H1 (cell line): ENCODE measurements around the gene PKD1. TPM values are rescaled to one million over a fixed set of nuclear protein-coding genes. Genes with fewer than 3 reads are reported as not detected.

ENCODE experiments used
- CTCF ChIA-PET: fragments of 300-600 bp; sonication (Branson Sonifier 250); formaldehyde crosslinking; loops from one replicate; lab custom pipeline; 2021; ENCODE audit not compliant: partially characterized antibody; lab: Charles Lee
- POLR2A ChIA-PET: fragments of 300-600 bp; sonication (Branson Sonifier 250); formaldehyde crosslinking; loops from one replicate; lab custom pipeline; 2021; ENCODE audit warnings: inconsistent platforms; ENCODE audit not compliant: partially characterized antibody; lab: Charles Lee
- DNase-seq, 2 experiments: peaks; one replicate each; pipeline versions ENCODE4 v3.0.0 to v3.0.0-alpha.2; 2010 to 2022; ENCODE audit warnings: low spot score in 2 of 2, low read depth in 1 of 2, mixed read lengths in 1 of 2
- FAIRE-seq: peaks from 2 replicates; lab custom pipeline; 2011; peaks lifted over from hg19 to GRCh38; lab: Jason Lieb, UNC
- H2AFZ ChIP-seq: 2 replicates; pipeline ENCODE4 v1.8.1; 2012; ENCODE audit warnings: low read length, inconsistent platforms
- H2AK5ac ChIP-seq: 2 replicates; pipeline ENCODE4 v1.6.1; 2013; ENCODE audit warnings: low read depth, low read length
- H2BK120ac ChIP-seq: replicated peaks from 2 replicates; pipeline ENCODE3; 2013; ENCODE audit warnings: low read depth, low read length, inconsistent platforms
- H2BK12ac ChIP-seq: 2 replicates; pipeline ENCODE4 v1.6.1; 2013; ENCODE audit warnings: low read depth, low read length
- H2BK15ac ChIP-seq: 2 replicates; pipeline ENCODE4 v1.6.1; 2013; ENCODE audit warnings: low read length
- H2BK20ac ChIP-seq: 2 replicates; pipeline ENCODE4 v1.6.1; 2013; ENCODE audit warnings: low read length
- H2BK5ac ChIP-seq: 2 replicates; pipeline ENCODE4 v1.6.1; 2013; ENCODE audit warnings: low read depth, low read length
- H3K14ac ChIP-seq: 2 replicates; pipeline ENCODE4 v1.6.1; 2013; ENCODE audit warnings: inconsistent platforms; ENCODE audit not compliant: insufficient read length
- H3K18ac ChIP-seq: 2 replicates; pipeline ENCODE4 v1.6.1; 2013; ENCODE audit warnings: low read length; ENCODE audit errors: extremely low read depth
- H3K23ac ChIP-seq: 2 replicates; pipeline ENCODE4 v1.6.1; 2013; ENCODE audit warnings: inconsistent platforms; ENCODE audit not compliant: insufficient read length
- H3K23me2 ChIP-seq: 2 replicates; pipeline ENCODE4 v1.6.1; 2013; ENCODE audit warnings: low read depth, low read length
- H3K27ac ChIP-seq: 2 replicates; pipeline ENCODE4 v1.6.1; 2011; ENCODE audit warnings: low read depth, low read length, inconsistent platforms
- H3K27me3 ChIP-seq, 4 experiments: replicated peaks in 1 of 4; 1 replicate in 1 of 4; 2 replicates in 3 of 4; pipeline versions ENCODE4 v1.6.1 to v1.8.1; 2011 to 2013; ENCODE audit warnings: low read length in 3 of 4, mild to moderate bottlenecking in 3 of 4, inconsistent platforms in 2 of 4, mixed read lengths in 2 of 4, moderate library complexity in 1 of 4; ENCODE audit not compliant: control insufficient read depth in 3 of 4, insufficient read depth in 3 of 4; ENCODE audit errors: extremely low read depth in 1 of 4
- H3K36me3 ChIP-seq, 4 experiments: 2 replicates each; pipeline versions ENCODE4 v1.6.1 to v1.8.1; 2011 to 2013; ENCODE audit warnings: mild to moderate bottlenecking in 4 of 4, low read length in 3 of 4, moderate library complexity in 2 of 4, control low read depth in 1 of 4, inconsistent platforms in 1 of 4; ENCODE audit not compliant: insufficient read depth in 4 of 4, control insufficient read depth in 2 of 4
- H3K4ac ChIP-seq: replicated peaks from 2 replicates; pipeline ENCODE3; 2013; ENCODE audit warnings: low read length, low read depth, mixed read lengths, inconsistent platforms; ENCODE audit not compliant: insufficient read length
- H3K4me1 ChIP-seq, 4 experiments: replicated peaks in 1 of 4; 1 replicate in 1 of 4; 2 replicates in 3 of 4; pipeline versions ENCODE4 v1.6.1 to v1.8.1; 2011 to 2013; ENCODE audit warnings: low read length in 3 of 4, inconsistent platforms in 2 of 4, mixed read lengths in 1 of 4; ENCODE audit not compliant: insufficient read depth in 4 of 4, control insufficient read depth in 3 of 4
- H3K4me2 ChIP-seq, 2 experiments: 2 replicates each; pipeline versions ENCODE4 v1.6.1 to v1.8.1; 2011 to 2013; ENCODE audit warnings: low read depth in 2 of 2, low read length in 2 of 2, control low read depth in 1 of 2, inconsistent platforms in 1 of 2, mild to moderate bottlenecking in 1 of 2; ENCODE audit not compliant: insufficient read depth in 1 of 2
- H3K4me3 ChIP-seq, 4 experiments: fragments of 200-600, 300-600 bp in 1 of 4; sonication (generic), shearing (Covaris generic), sonication (Bioruptor Twin) in 1 of 4; 2 replicates each; pipeline versions ENCODE4 v1.5.1 to v1.8.1; 2011 to 2016; ENCODE audit warnings: low read length in 4 of 4, low read depth in 3 of 4, control low read depth in 2 of 4, inconsistent platforms in 2 of 4, mild to moderate bottlenecking in 2 of 4, mixed read lengths in 1 of 4, moderate library complexity in 1 of 4; ENCODE audit not compliant: insufficient read depth in 2 of 4; ENCODE audit errors: extremely low read depth in 1 of 4
- H3K56ac ChIP-seq: replicated peaks from 2 replicates; pipeline ENCODE3; 2013; ENCODE audit warnings: low read depth, mild to moderate bottlenecking, mixed read lengths, low read length, inconsistent platforms; ENCODE audit not compliant: insufficient read length
- H3K79me1 ChIP-seq: 2 replicates; pipeline ENCODE4 v1.6.1; 2013; ENCODE audit warnings: low read depth, low read length, control low read depth
- H3K79me2 ChIP-seq, 2 experiments: 2 replicates each; pipeline versions ENCODE4 v1.6.1 to v1.8.1; 2012 to 2013; ENCODE audit warnings: low read length in 2 of 2, mild to moderate bottlenecking in 2 of 2, inconsistent platforms in 1 of 2; ENCODE audit not compliant: insufficient read depth in 2 of 2, control insufficient read depth in 1 of 2
- H3K9ac ChIP-seq, 4 experiments: replicated peaks in 1 of 4; 1 replicate in 1 of 4; 2 replicates in 3 of 4; pipeline versions ENCODE4 v1.6.1 to v1.8.1; 2011 to 2013; ENCODE audit warnings: low read depth in 3 of 4, low read length in 3 of 4, control low read depth in 2 of 4, mild to moderate bottlenecking in 2 of 4, moderate library complexity in 2 of 4, inconsistent platforms in 1 of 4; ENCODE audit errors: extremely low read depth in 1 of 4
- H3K9me3 ChIP-seq, 2 experiments: 2 replicates each; pipeline versions ENCODE4 v1.6.1 to v1.8.1; 2012 to 2013; ENCODE audit warnings: mild to moderate bottlenecking in 2 of 2, moderate library complexity in 2 of 2, control low read depth in 1 of 2, inconsistent platforms in 1 of 2, low read depth in 1 of 2, low read length in 1 of 2, mixed read lengths in 1 of 2; ENCODE audit not compliant: insufficient read depth in 2 of 2
- H4K20me1 ChIP-seq, 2 experiments: replicated peaks in 1 of 2; 2 replicates each; pipeline versions ENCODE3 to v1.8.1; 2011 to 2013; ENCODE audit warnings: inconsistent platforms in 2 of 2, low read length in 2 of 2, mild to moderate bottlenecking in 1 of 2; ENCODE audit not compliant: insufficient read depth in 2 of 2, control insufficient read depth in 1 of 2
- H4K5ac ChIP-seq: 2 replicates; pipeline ENCODE4 v1.6.1; 2013; ENCODE audit warnings: low read length, low read depth, mixed read lengths, inconsistent platforms; ENCODE audit not compliant: insufficient read length
- H4K8ac ChIP-seq: 2 replicates; pipeline ENCODE4 v1.8.0; 2013; ENCODE audit warnings: mild to moderate bottlenecking, moderate library complexity, low read length, inconsistent platforms; ENCODE audit not compliant: insufficient read depth; ENCODE audit errors: extremely low read depth
- H4K91ac ChIP-seq: replicated peaks from 2 replicates; pipeline ENCODE3; 2013; ENCODE audit warnings: low read length, mixed read lengths, inconsistent platforms; ENCODE audit not compliant: insufficient read length
- EZH2 ChIP-seq: fragments of 200-600 bp; sonication (generic); IDR thresholded peaks from 2 replicates; pipeline ENCODE4 v1.7.1; 2012; ENCODE audit warnings: low read depth, mild to moderate bottlenecking, moderate library complexity, low read length, inconsistent platforms; ENCODE audit not compliant: severe bottlenecking
- HDAC2 ChIP-seq, 2 experiments: fragments of 300-600 bp in 1 of 2; sonication (generic) in 1 of 2; IDR thresholded peaks; 2 replicates each; pipeline ENCODE4 v1.6.1; 2011 to 2012; ENCODE audit warnings: low read depth in 2 of 2, low read length in 2 of 2, mild to moderate bottlenecking in 2 of 2, moderate library complexity in 2 of 2, borderline replicate concordance in 1 of 2, inconsistent platforms in 1 of 2
- JUN ChIP-seq: IDR thresholded peaks from 2 replicates; pipeline ENCODE4 v1.6.1; 2011; ENCODE audit warnings: low read depth, mild to moderate bottlenecking, improper control_type of control experiment, low read length
- KDM1A ChIP-seq: fragments of 200-600, 300-600 bp; sonication (generic); IDR thresholded peaks from 2 replicates; pipeline ENCODE4 v1.7.1; 2016; ENCODE audit warnings: mild to moderate bottlenecking, low read length, borderline replicate concordance
- KDM4A ChIP-seq: IDR thresholded peaks from one replicate; pipeline ENCODE4 v1.7.1; 2012; ENCODE audit warnings: low read depth, mild to moderate bottlenecking, moderate library complexity, low read length, inconsistent platforms; ENCODE audit not compliant: severe bottlenecking
- PHF8 ChIP-seq: fragments of 200-600 bp; sonication (generic); conservative IDR thresholded peaks from 2 replicates; pipeline ENCODE4 v1.7.1; 2012; ENCODE audit warnings: low read depth, mild to moderate bottlenecking, inconsistent platforms, low read length, moderate library complexity
- POLR2A ChIP-seq, 2 experiments: IDR thresholded peaks; 1 replicate in 1 of 2; 2 replicates in 1 of 2; pipeline ENCODE4 v1.6.1; 2011; ENCODE audit warnings: low read depth in 2 of 2, low read length in 2 of 2, mild to moderate bottlenecking in 2 of 2; ENCODE audit errors: control extremely low read depth in 1 of 2
- RFX5 ChIP-seq: IDR thresholded peaks from 2 replicates; pipeline ENCODE4 v1.6.1; 2011; ENCODE audit warnings: low read depth, low read length, improper control_type of control experiment, borderline replicate concordance
- SIN3A ChIP-seq, 2 experiments: IDR thresholded peaks in 1 of 2; conservative IDR thresholded peaks in 1 of 2; 2 replicates each; pipeline ENCODE4 v1.6.1; 2011 to 2012; ENCODE audit warnings: low read length in 2 of 2, improper control_type of control experiment in 1 of 2, low read depth in 1 of 2, mild to moderate bottlenecking in 1 of 2
- WGBS, 2 experiments: shearing (Covaris generic) in 1 of 2; methylation state at CpG; one replicate each; pipeline versions ENCODE4 v1.1.6 to v1.1.7; 2013 to 2015; ENCODE audit warnings: low lambda C conversion rate in 2 of 2, mixed read lengths in 2 of 2, inconsistent platforms in 1 of 2, low coverage in 1 of 2, missing lambda C conversion rate in 1 of 2; ENCODE audit not compliant: insufficient replicate concordance in 2 of 2, insufficient coverage in 1 of 2, insufficient read length in 1 of 2; ENCODE audit errors: extremely low coverage in 1 of 2, missing lambda C conversion rate in 1 of 2; 5-methylcytosine and 5-hydroxymethylcytosine counted together
- polyA plus RNA-seq, 7 experiments: library from polyadenylated mRNA; depleted of rRNA in 3 of 7; stranded (reverse) in 5 of 7; unstranded in 2 of 7; fragments of >200 nt in 5 of 7; fragments of 200-250 nt in 2 of 7; gene quantifications; 1 replicate in 5 of 7; 2 replicates in 1 of 7; 4 replicates in 1 of 7; pipeline versions ENCODE4 v1.2.1 to v1.2.3, GENCODE V29; 2011 to 2013; ENCODE audit warnings: missing spikeins in 2 of 7, mixed read lengths in 2 of 7
- total RNA-seq: library from RNA; stranded (reverse); fragmentation: NEBNext Ultra II Directional; extraction: Animal tissue kit (Norgen Biotek cat#: 25700); gene quantifications from 2 replicates; pipeline ENCODE4 v1.2.1, GENCODE V29; 2021
- TF ChIP-seq, protein P1 (sequence below): IDR thresholded peaks from 2 replicates; pipeline ENCODE4 v1.6.1; 2011; ENCODE audit warnings: low read depth, mild to moderate bottlenecking, low read length; ENCODE audit not compliant: insufficient read depth
- TF ChIP-seq, protein P2 (sequence below): IDR thresholded peaks from 2 replicates; pipeline ENCODE4 v1.6.1; 2012; ENCODE audit warnings: inconsistent platforms

Gene PKD1
- total and polyA plus RNA-seq, 2 of the 8 experiments (the other 6 are each of a cell fraction or from before 2014, with no cell fraction given) = 40.6 to 52.7 TPM

DNA sequence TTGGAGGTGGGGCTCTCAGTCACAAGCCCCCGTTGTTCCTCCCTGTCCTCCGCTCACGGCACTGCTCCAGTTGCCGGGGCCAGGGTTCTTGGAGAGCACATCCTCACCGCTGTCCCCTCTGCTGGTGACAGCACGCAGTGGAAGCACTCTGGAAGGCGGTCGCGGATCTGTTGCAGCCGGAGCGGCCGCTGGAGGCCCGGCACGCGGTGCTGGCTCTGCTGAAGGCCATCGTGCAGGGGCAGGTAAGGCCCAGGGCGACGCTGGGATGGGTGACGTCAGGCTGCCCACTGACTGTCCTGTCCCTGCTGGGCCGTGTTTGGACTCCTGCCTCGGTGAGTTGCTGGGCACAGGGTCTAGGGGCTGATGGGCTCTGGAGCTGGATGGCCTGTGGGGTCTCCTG, 82.5 kb downstream of the PKD1 start:
- CTCF ChIA-PET = interaction anchor here (0.6 to 2.3 kb wide), 4 partner anchors 11 to 38 kb away, joined by 3 to 4 read pairs (median 3); no protein-coding TSS in a partner anchor
- POLR2A ChIA-PET = interaction anchor here (2.0 kb wide), 1 partner anchor 53 kb away, joined by 5 read pairs; no protein-coding TSS in a partner anchor

More for the DNA sequence above, 82.5 kb downstream of the PKD1 start:
- H3K27me3 ChIP-seq = no peaks in the 10 kb centered on the region
- H3K79me1 ChIP-seq = peaks cover 9% of the 10 kb centered on the region; the same call in 1 of the 2 replicates
- H3K23me2 ChIP-seq = peaks cover 3% of the 10 kb centered on the region
- no peak overlapping the region for H3K4me2 ChIP-seq
- H2AK5ac ChIP-seq = no peak overlapping the region
- no peak overlapping the region for H2BK5ac ChIP-seq
- H2BK20ac ChIP-seq = no peak overlapping the region
- H3K23ac ChIP-seq = no peak overlapping the region
- no peak overlapping the region for H3K4ac ChIP-seq
- no peak overlapping the region for H3K18ac ChIP-seq
- no peak overlapping the region for H3K9ac ChIP-seq
- H3K14ac ChIP-seq = no peak overlapping the region
- H3K9me3 ChIP-seq = no peaks in the 10 kb centered on the region
- H2BK12ac ChIP-seq = no peak overlapping the region
- FAIRE-seq = no peak
- TF ChIP-seq, protein P1, sequence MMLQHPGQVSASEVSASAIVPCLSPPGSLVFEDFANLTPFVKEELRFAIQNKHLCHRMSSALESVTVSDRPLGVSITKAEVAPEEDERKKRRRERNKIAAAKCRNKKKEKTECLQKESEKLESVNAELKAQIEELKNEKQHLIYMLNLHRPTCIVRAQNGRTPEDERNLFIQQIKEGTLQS = no peak
- no peak for TF ChIP-seq SIN3A (conservative IDR thresholded peaks at IDR 0.05 in 1 of 2, IDR thresholded peaks at IDR 0.05 in 1 of 2; ENCODE audit: low read depth in 1 of 2, low read length in 2 of 2)
- TF ChIP-seq KDM4A = no peak
- no peak for TF ChIP-seq PHF8
- no peak for TF ChIP-seq EZH2
- no peak for TF ChIP-seq HDAC2 (IDR thresholded peaks at IDR 0.05; ENCODE audit: borderline replicate concordance in 1 of 2, low read depth in 2 of 2, low read length in 2 of 2)
- TF ChIP-seq, protein P2, sequence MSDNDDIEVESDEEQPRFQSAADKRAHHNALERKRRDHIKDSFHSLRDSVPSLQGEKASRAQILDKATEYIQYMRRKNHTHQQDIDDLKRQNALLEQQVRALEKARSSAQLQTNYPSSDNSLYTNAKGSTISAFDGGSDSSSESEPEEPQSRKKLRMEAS = no peak
- no peak for TF ChIP-seq RFX5
- no peak for TF ChIP-seq KDM1A
- TF ChIP-seq POLR2A (IDR thresholded peaks at IDR 0.05; ENCODE audit: control extremely low read depth in 1 of 2, low read depth in 2 of 2, low read length in 2 of 2) = no peak
- no peak for TF ChIP-seq JUN
- H3K27ac ChIP-seq = no peak overlapping the region
- H2BK15ac ChIP-seq = no peak overlapping the region
- H3K56ac ChIP-seq = no peak overlapping the region
- DNase-seq = no peak
- no peak overlapping the region for H3K4me3 ChIP-seq
- peaks cover 2 to 8% of the 10 kb centered on the region in 2 experiments for H4K20me1 ChIP-seq
- WGBS, 2 experiments = 94% methylated on average over 21 of the region's 21 CpGs; no CpG with 5 or more reads in 1 of the 2 experiments
- H4K8ac ChIP-seq = no peak overlapping the region
- no peak overlapping the region for H4K5ac ChIP-seq
- no peak overlapping the region for H4K91ac ChIP-seq
- H3K36me3 ChIP-seq = peaks cover 0 to 5% (median 4%) of the 10 kb centered on the region in 4 experiments; a peak in 3 of 8 replicates
- H3K79me2 ChIP-seq = peaks cover 0 to 6% of the 10 kb centered on the region in 2 experiments; a peak in 1 of 4 replicates
- no peak overlapping the region for H2AFZ ChIP-seq
- H2BK120ac ChIP-seq = no peak overlapping the region
- H3K4me1 ChIP-seq = peaks cover 0 to 3% (median 1%) of the 10 kb centered on the region in 4 experiments; a peak in 3 of 7 replicates
